SK-N-SH treated with all-trans-retinoic acid at 6 μM for 48 hours (cell line): Measurements from ENCODE around the gene PSMB9.

Source experiments
- ARNTL ChIP-seq: fragments of 450-650 bp; formaldehyde crosslinking; IDR thresholded peaks from 2 replicates; pipeline ENCODE4 v1.5.0; 2020; ENCODE audit warnings: low read depth, mild to moderate bottlenecking, moderate library complexity, borderline replicate concordance
- CREB5 ChIP-seq: fragments of 250-450 bp; sonication (Bioruptor Pico); IDR thresholded peaks from 2 replicates; pipeline ENCODE4 v1.5.1; 2020; ENCODE audit warnings: low read depth, mild to moderate bottlenecking, moderate library complexity
- ESRRG ChIP-seq: fragments of 250-450 bp; sonication (Bioruptor Pico); IDR thresholded peaks from 2 replicates; pipeline ENCODE4 v1.6.1; 2021; ENCODE audit warnings: mild to moderate bottlenecking
- OSR1 ChIP-seq: fragments of 250-450 bp; sonication (Bioruptor Pico); IDR thresholded peaks from 2 replicates; pipeline ENCODE4 v1.8.0; 2022; ENCODE audit warnings: moderate library complexity, mild to moderate bottlenecking, inconsistent platforms
- PATZ1 ChIP-seq: fragments of 250-450 bp; sonication (Bioruptor Pico); IDR thresholded peaks from 2 replicates; pipeline ENCODE4 v1.8.0; 2020; ENCODE audit warnings: mild to moderate bottlenecking, moderate library complexity, borderline replicate concordance
- POU6F1 ChIP-seq: fragments of 250-450 bp; sonication (Bioruptor Pico); IDR thresholded peaks from 2 replicates; pipeline ENCODE4 v1.8.0; 2021; ENCODE audit warnings: low read depth, mild to moderate bottlenecking, moderate library complexity, borderline replicate concordance
- PPARA ChIP-seq: fragments of 250-450 bp; sonication (Bioruptor Pico); IDR thresholded peaks from 2 replicates; pipeline ENCODE4 v1.5.0; 2020; ENCODE audit warnings: mild to moderate bottlenecking, borderline replicate concordance
- ZC3H10 ChIP-seq: fragments of 250-450 bp; sonication (Bioruptor Pico); IDR thresholded peaks from 2 replicates; pipeline ENCODE4 v1.5.1; 2021; ENCODE audit warnings: mild to moderate bottlenecking, moderate library complexity
- ZFP3 ChIP-seq: fragments of 250-450 bp; sonication (Bioruptor Pico); IDR thresholded peaks from 2 replicates; pipeline ENCODE4 v1.5.0; 2020; ENCODE audit warnings: mild to moderate bottlenecking, moderate library complexity
- ZFP30 ChIP-seq: fragments of 450-650 bp; formaldehyde crosslinking; IDR thresholded peaks from 2 replicates; pipeline ENCODE4 v1.5.0; 2022; ENCODE audit warnings: mild to moderate bottlenecking, moderate library complexity
- ZNF70 ChIP-seq: fragments of 450-650 bp; formaldehyde crosslinking; IDR thresholded peaks from 2 replicates; pipeline ENCODE4 v1.5.0; 2020; ENCODE audit warnings: mild to moderate bottlenecking, moderate library complexity

GRCh38 chr6:32835167-32835893 lies 18.7 kb upstream of the PSMB9 start:
- TF ChIP-seq PPARA (CRISPR knock-in tag) (no peak), PATZ1 (CRISPR knock-in tag) (no peak), ARNTL (CRISPR knock-in tag) (no peak), ZFP3 (CRISPR knock-in tag) (no peak), OSR1 (CRISPR knock-in tag) (no peak), ZNF70 (no peak), ZFP30 (CRISPR knock-in tag) (no peak), POU6F1 (CRISPR knock-in tag) (no peak), ZC3H10 (CRISPR knock-in tag) (no peak), CREB5 (CRISPR knock-in tag) (no peak), ESRRG (CRISPR knock-in tag) (no peak)
